Measurements from ENCODE around the gene PTS. TPM values are rescaled to one million over a fixed set of nuclear protein-coding genes. Genes with fewer than 3 reads are reported as not detected.

The PTS gene
- total RNA-seq, 2 donors from 2014 or later: 66.7 to 69.6 TPM

DNA sequence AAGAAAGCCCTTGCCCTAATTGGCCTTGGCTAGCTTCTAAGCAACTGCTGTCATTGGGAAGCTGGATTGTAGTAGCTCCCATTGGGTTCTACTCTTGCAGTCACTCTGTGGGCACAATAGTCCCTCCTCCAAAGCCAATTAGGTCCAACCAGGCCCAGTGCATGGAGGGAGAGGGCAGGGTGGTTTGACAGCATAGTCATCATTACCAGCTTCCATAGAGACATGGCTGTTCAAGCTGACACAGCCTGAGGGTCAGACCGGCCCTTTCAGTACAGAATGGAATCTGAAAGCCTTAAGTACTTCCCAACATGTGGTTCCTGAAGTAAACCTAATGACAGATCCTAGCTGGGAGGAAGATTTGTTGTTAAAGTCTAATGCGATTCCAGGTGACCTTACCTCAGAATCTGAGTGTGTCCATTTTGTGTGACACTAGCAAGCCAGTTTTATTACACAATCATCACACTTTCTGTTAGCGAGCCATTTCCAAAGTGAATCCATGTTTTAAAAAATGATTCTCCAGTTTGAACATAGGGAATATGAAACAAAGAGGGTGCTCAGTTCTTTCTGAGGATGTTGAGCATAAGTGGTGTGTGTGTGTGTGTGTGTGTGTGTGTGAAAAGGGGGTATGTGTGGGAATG, 27.5 kb downstream of the PTS start:
- no peak for DNase-seq
- Mint-ChIP-seq H3K4me1 (peaks cover 2% of the 10 kb centered on the region), H3K4me3 (no peak overlapping the region), H3K27me3 (no peaks in the 10 kb centered on the region), H3K36me3 (ENCODE audit: low read depth) (no peaks in the 10 kb centered on the region), H3K27ac (peak overlapping the region; percentile 39)
- no peak for ATAC-seq
- no peaks in the 10 kb centered on the region for H3K9me3 ChIP-seq (ENCODE audit: control insufficient read depth, low read length, poor library complexity, severe bottlenecking)

DNA sequence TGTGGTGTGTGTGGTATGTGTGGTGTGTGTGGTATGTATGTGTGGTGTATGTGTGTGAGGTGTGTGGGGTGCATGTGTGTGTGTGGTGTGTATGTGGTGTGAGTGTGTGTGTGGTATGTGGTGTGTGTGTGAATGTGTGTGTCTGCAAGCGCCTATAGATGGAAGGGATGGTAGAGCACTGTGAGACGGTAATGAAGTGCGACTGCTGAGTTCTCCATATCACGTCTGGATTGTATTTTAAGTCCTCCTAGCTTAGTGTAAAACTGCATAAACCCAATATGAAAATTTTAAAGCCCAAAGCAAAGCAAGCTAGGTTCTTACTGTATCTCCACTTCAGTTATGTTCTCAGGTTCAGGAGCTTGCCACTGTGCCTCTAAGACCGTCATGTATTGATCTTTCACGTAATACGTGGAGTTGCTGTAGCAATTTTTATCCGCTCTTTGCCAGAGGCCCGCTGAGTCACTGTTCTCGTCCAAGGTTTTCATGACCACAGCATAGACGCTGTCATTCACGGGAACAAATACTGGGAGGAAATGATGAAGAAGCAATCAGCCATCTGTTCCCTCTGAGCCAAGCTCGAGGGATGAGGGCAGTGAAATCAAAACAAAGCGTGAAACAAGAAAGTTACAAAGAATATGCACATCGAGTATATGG, 29.0 kb downstream of the PTS start:
- Mint-ChIP-seq H3K4me3 (no peak overlapping the region), H3K27me3 (no peaks in the 10 kb centered on the region), H3K27ac (no peak overlapping the region), H3K4me1 (peaks cover 2% of the 10 kb centered on the region), H3K36me3 (ENCODE audit: low read depth) (no peaks in the 10 kb centered on the region)
- DNase-seq (no peak), ATAC-seq (no peak)
- no peaks in the 10 kb centered on the region for H3K9me3 ChIP-seq (ENCODE audit: control insufficient read depth, low read length, poor library complexity, severe bottlenecking)

DNA sequence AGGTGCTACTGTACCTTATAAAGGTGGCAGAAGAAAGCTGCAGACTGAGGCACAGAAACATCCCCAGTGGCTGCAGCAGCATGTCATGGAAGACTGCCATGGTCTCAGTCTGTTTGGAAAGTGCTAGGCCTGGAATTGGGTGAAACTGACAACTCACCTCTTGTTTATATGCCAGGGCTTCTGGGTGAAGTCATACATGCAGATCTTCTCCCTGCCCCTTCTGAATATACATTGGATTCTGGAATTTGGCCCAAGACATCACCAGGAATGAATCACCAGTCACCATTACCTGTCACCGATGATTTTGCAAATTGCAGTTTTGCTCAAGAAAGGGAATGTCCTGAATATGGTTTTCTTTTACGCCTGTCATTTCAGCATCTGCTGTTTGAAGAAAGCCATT, 34.3 kb downstream of the PTS start, which contains the start of gene PLET1:
Gene PLET1 (minus strand): TSS at position 371 of the 400 bp plus-strand sequence. CDS start 271 bp downstream, at position 100.
- no peak for DNase-seq
- no peak within 1 kb of the TSS for H3K27ac Mint-ChIP-seq

DNA sequence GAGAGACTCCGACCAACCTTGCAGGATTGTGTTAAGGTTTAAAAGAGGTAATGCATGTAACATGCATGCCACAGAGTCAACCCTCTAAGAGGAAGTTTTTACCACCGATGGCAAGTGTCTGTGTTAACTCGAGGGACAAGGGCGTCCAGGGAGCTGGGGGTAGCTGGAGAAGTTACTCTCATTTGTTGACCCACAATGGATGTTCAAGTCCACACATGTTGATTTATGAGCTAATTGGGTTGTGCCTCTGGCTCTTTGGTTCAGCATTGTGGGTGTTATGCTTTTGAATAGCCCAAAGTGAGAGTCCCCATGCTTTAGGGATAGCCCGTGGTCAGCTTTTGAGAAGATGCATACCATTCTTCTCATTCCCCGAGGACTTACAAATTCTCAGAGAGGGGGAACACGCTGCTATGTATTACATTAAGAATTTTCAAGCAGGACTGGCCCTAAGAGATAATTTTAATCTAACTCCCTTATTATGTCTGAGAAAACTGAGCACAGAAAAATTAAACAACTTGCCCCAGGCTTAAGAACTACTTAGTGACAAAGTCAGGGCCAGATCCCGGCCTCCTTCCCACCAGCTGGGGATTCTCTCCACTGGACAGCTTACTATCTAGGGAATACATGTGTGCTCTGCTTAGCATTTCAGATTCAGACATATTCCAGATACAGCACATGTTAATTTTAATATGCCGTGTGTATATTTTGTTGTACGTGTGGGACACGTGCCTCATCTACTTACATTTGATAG, 39.6 kb downstream of the PTS start:
- H3K27me3 Mint-ChIP-seq: no peaks in the 10 kb centered on the region
- no peak overlapping the region for H3K4me3 Mint-ChIP-seq
- no peak overlapping the region for H3K27ac Mint-ChIP-seq
- peaks cover 7% of the 10 kb centered on the region for H3K36me3 Mint-ChIP-seq (ENCODE audit: low read depth)
- ATAC-seq (no peak), DNase-seq (no peak)
- H3K4me1 Mint-ChIP-seq: peaks cover 2% of the 10 kb centered on the region
- no peaks in the 10 kb centered on the region for H3K9me3 ChIP-seq (ENCODE audit: control insufficient read depth, low read length, poor library complexity, severe bottlenecking)

More for the DNA sequence above, 34.3 kb downstream of the PTS start, which contains the start of gene PLET1:
- H3K27me3 Mint-ChIP-seq: no peaks in the 10 kb centered on the region
- no peak for ATAC-seq
- peak within 1 kb of the TSS; percentile 22 for H3K4me3 Mint-ChIP-seq
- no peaks in the 10 kb centered on the region for H3K9me3 ChIP-seq (ENCODE audit: control insufficient read depth, low read length, poor library complexity, severe bottlenecking)
- peaks cover 2% of the 10 kb centered on the region for H3K36me3 Mint-ChIP-seq (ENCODE audit: low read depth)
- H3K4me1 Mint-ChIP-seq: peaks cover 2% of the 10 kb centered on the region

DNA sequence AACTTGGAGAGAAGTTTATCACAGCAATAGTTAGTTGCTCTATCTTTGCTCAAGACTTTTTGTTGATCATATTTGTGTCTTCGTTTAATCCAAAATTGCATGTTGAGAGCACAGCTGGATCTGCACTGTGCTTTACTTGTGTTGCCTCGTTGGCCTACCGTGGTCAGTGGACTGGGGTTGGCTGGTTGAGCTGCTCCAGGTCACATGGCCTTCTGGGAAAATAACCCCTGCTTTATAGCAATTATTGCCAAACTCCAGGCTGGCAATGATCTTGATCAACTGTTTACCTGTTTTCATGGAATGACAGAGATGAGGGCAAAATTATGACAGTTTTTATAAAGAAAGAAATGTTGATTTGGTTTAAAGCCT, 40.2 kb downstream of the PTS start:
- ATAC-seq (no peak), DNase-seq (no peak)
- Mint-ChIP-seq H3K4me3 (no peak overlapping the region), H3K36me3 (ENCODE audit: low read depth) (peaks cover 4% of the 10 kb centered on the region), H3K4me1 (peaks cover 2% of the 10 kb centered on the region), H3K27me3 (no peaks in the 10 kb centered on the region), H3K27ac (no peak overlapping the region)
- no peaks in the 10 kb centered on the region for H3K9me3 ChIP-seq (ENCODE audit: control insufficient read depth, low read length, poor library complexity, severe bottlenecking)

- no peaks in the 10 kb centered on the region for H3K9me3 ChIP-seq (ENCODE audit: control insufficient read depth, low read length, poor library complexity, severe bottlenecking)
- no peak for ATAC-seq
- Mint-ChIP-seq H3K27me3 (no peaks in the 10 kb centered on the region), H3K36me3 (ENCODE audit: low read depth) (peaks cover 4% of the 10 kb centered on the region), H3K27ac (no peak overlapping the region), H3K4me3 (no peak overlapping the region), H3K4me1 (peaks cover 2% of the 10 kb centered on the region)
- DNase-seq: no peak
Measured at GRCh38 chr11:112267188-112267591, 41.0 kb downstream of the PTS start.

DNA sequence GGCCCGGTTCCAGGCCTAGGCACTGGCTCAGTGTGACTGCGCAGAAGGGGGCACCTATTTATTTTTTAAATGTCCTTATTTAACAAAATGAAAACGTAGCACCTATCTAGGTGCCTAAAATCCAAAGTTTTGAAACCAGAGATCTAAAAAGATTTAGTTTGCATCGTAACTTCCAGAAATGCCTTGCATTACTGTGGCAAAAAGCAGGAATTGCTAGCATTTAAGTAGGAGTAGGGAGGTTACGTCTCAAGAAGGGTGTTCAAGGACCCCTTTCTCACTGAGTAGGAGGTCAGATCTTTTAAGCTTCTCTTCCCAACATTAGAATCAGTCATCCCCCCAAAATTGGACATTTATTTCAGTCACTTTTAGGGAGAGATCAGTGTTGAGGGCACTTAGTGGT, 42.2 kb downstream of the PTS start:
- H3K27ac Mint-ChIP-seq: no peak overlapping the region
- H3K4me3 Mint-ChIP-seq: no peak overlapping the region

DNA sequence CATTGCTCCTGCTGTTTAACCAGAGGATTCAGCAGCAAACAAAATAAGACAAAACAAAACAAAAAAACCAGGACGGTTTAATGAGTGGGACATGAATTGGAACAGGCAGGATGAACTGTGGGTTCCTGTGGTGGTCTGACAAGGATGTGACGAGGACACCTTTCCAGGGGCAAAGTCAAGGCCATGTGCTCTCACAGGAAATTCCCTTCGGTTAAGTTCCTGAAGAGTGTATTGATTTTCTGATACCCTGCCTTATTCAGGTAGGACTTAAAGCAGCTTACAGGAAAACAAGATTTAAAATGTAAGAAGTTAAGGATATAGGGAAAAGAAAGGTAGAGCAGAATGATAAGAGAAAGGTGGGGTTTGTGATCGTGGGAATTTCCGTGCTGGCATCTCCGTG, 42.9 kb downstream of the PTS start:
- H3K27ac Mint-ChIP-seq: no peak overlapping the region
- peaks cover 6% of the 10 kb centered on the region for H3K4me1 Mint-ChIP-seq
- ATAC-seq (no peak), DNase-seq (no peak)
- no peak overlapping the region for H3K4me3 Mint-ChIP-seq
- no peaks in the 10 kb centered on the region for H3K9me3 ChIP-seq (ENCODE audit: control insufficient read depth, low read length, poor library complexity, severe bottlenecking)
- H3K36me3 Mint-ChIP-seq (ENCODE audit: low read depth): peaks cover 4% of the 10 kb centered on the region
- no peaks in the 10 kb centered on the region for H3K27me3 Mint-ChIP-seq

More for the DNA sequence above, 42.2 kb downstream of the PTS start:
- H3K36me3 Mint-ChIP-seq (ENCODE audit: low read depth): peaks cover 4% of the 10 kb centered on the region
- H3K27me3 Mint-ChIP-seq: no peaks in the 10 kb centered on the region
- no peak for ATAC-seq
- DNase-seq: no peak
- H3K4me1 Mint-ChIP-seq: peaks cover 6% of the 10 kb centered on the region
- H3K9me3 ChIP-seq (ENCODE audit: control insufficient read depth, low read length, poor library complexity, severe bottlenecking): no peaks in the 10 kb centered on the region

DNA sequence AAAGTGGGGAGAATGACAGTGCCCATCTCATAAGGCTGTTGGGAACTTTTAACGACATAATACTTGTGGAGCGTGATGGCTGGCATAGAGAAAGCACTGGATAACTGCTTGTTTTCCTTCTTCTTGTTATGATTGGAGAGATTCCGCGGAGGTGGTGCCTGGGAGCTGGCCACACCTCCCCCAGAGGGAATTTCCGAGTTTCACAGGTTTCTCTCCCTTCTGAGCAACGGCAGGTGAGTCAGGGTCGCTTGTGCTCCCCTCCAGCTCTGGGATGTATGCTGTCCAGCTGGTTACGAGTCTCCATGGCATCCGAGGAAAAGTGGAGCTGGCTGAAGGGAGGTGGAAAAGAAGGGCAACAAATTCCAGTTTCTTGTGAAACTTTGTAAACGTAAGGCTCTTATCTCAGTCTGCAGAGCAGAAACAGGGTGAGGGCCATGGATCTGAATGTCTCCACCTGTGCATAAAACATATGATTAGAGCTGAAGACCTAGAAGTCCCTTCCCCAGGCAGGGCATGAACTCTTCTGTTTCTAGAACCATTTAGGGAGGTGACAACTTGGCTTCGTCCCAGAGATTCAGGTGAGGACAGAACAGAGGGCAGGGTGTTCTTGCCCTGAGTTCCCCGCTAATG, 44.4 kb downstream of the PTS start:
- DNase-seq (no peak), ATAC-seq (no peak)
- H3K36me3 Mint-ChIP-seq (ENCODE audit: low read depth): peaks cover 4% of the 10 kb centered on the region
- peak overlapping the region; percentile 41 for H3K27ac Mint-ChIP-seq
- peaks cover 6% of the 10 kb centered on the region for H3K4me1 Mint-ChIP-seq
- H3K9me3 ChIP-seq (ENCODE audit: control insufficient read depth, low read length, poor library complexity, severe bottlenecking): no peaks in the 10 kb centered on the region
- H3K4me3 Mint-ChIP-seq: no peak overlapping the region
- H3K27me3 Mint-ChIP-seq: no peaks in the 10 kb centered on the region

- no peak for ATAC-seq
- Mint-ChIP-seq H3K4me3 (no peak overlapping the region), H3K27ac (peak overlapping the region; percentile 41), H3K4me1 (peaks cover 8% of the 10 kb centered on the region), H3K36me3 (ENCODE audit: low read depth) (peaks cover 4% of the 10 kb centered on the region), H3K27me3 (no peaks in the 10 kb centered on the region)
- no peaks in the 10 kb centered on the region for H3K9me3 ChIP-seq (ENCODE audit: control insufficient read depth, low read length, poor library complexity, severe bottlenecking)
- DNase-seq: no peak
Measured at GRCh38 chr11:112271242-112271641, 45.0 kb downstream of the PTS start.

DNA sequence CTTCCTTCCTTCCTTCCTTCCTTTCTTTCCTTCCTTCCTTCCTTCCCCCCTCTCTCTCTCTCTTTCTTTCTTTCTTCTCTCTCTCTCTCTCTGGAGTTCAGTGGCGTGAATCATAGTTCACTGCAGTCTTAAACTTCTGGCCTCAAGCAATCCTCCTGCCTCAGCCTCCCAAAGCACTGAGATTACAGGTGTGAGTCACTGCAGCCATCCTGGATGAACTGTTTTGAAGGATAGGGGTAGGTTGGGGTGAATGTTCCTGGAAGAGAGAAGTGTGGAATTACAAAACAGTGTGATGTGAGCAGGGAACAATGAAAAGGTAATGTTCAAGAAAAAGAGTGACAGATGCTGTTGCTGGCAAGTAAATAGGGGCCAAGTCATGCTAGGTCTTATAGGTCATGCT, 46.8 kb downstream of the PTS start:
- Mint-ChIP-seq H3K4me3 (no peak overlapping the region), H3K27ac (no peak overlapping the region)

GRCh38 chr11:112274007-112274783, 48.0 kb downstream of the PTS start:
- Mint-ChIP-seq H3K36me3 (ENCODE audit: low read depth) (peaks cover 2% of the 10 kb centered on the region), H3K27me3 (no peaks in the 10 kb centered on the region), H3K27ac (no peak overlapping the region), H3K4me1 (peaks cover 9% of the 10 kb centered on the region), H3K4me3 (no peak overlapping the region)
- DNase-seq (no peak), ATAC-seq (no peak)
- no peaks in the 10 kb centered on the region for H3K9me3 ChIP-seq (ENCODE audit: control insufficient read depth, low read length, poor library complexity, severe bottlenecking)

More for the DNA sequence above, 46.8 kb downstream of the PTS start:
- Mint-ChIP-seq H3K36me3 (ENCODE audit: low read depth) (peaks cover 2% of the 10 kb centered on the region), H3K4me1 (peaks cover 9% of the 10 kb centered on the region), H3K27me3 (no peaks in the 10 kb centered on the region)
- no peak for DNase-seq
- no peak for ATAC-seq
- H3K9me3 ChIP-seq (ENCODE audit: control insufficient read depth, low read length, poor library complexity, severe bottlenecking): no peaks in the 10 kb centered on the region
